ENCODE measurements around the gene ATG9B. TPM values are rescaled to one million over a fixed set of nuclear protein-coding genes. Genes with fewer than 3 reads are reported as not detected.

ATG9B gene
- polyA plus RNA-seq, 1 experiment: 0.15 TPM

DNA sequence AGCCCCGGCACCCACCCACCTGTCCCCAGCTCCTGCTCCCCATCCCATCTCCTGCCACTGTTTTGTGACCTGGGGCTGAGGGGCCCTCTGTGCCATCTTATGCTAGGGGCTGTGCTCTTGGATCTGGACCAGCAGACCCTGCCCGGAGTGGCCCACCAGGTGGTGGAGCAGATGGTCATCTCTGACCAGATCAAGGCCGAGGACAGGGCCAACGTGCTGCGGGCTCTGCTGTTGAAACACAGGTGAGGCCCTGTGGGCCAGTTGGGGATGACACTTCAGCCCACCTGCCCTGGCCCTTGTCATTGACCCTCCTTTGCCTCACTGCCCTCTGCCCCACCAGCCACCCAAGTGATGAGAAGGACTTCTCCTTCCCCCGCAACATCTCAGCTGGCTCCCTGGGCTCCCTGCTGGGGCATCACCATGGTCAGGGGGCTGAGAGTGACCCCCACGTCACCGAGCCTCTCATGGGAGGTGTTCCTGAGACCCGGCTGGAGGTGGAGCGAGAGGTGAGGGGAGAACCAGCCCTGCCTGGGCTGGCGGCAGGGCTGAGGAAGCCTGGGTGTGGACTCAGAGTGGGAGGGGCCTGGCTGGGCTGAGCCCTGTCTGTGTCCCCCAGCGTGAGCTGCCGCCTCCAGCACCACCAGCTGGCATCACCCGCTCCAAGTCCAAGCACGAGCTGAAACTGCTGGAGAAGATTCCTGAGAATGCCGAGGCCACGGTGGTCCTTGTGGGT lies 45.7 kb upstream of the ATG9B start:
- DNase-seq (ENCODE audit: low read depth): no peak

DNA sequence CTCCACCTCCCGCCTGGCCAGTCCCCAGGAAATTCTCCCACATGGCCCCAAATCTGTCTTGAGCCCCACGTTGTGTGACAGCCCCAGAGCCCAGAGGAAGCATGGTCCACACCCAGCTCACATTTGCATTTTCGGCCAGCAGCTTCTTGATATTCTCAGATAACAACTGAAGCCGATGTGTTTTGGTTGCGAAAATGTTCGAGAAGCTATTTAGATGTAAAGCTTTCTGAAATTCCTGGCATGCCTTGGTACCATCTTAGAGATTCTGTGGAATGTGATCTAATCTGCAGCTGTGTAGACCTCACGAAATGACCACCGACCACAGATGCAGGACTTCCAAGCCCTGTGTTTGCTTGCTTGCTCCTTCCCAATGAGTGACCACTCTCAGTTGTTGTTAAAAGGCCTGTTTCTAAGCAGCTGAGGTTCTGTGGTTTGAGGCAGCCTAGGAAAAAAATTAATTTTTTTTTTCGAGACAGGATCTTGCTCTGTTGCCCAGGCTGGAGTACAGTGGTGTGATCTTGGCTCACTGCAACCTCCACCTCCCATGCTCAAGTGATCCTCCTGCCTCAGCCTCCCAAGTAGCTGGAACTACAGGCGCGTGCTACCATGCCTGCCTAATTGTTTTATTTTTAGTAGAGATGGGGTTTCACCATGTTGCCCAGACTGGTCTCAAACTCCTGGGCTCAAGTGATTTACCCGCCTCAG lies 43.9 kb upstream of the ATG9B start:
- DNase-seq (ENCODE audit: low read depth): no peak
- no peak overlapping the region for H3K4me3 ChIP-seq (ENCODE audit: low read depth, low read length)
- POLR2A ChIA-PET: no interaction called here
- no peaks in the 10 kb centered on the region for H3K27me3 ChIP-seq (ENCODE audit: control insufficient read depth, insufficient read depth, low read length)
- CTCF ChIA-PET: interaction anchor here (0.6 to 1.4 kb wide), 6 partner anchors 9 to 56 kb away, joined by 3 to 4 read pairs (median 4); no protein-coding TSS in a partner anchor
- H3K36me3 ChIP-seq (ENCODE audit: control insufficient read depth, insufficient read depth, low read length): peaks cover 57% of the 10 kb centered on the region
- TF ChIP-seq, protein P1, sequence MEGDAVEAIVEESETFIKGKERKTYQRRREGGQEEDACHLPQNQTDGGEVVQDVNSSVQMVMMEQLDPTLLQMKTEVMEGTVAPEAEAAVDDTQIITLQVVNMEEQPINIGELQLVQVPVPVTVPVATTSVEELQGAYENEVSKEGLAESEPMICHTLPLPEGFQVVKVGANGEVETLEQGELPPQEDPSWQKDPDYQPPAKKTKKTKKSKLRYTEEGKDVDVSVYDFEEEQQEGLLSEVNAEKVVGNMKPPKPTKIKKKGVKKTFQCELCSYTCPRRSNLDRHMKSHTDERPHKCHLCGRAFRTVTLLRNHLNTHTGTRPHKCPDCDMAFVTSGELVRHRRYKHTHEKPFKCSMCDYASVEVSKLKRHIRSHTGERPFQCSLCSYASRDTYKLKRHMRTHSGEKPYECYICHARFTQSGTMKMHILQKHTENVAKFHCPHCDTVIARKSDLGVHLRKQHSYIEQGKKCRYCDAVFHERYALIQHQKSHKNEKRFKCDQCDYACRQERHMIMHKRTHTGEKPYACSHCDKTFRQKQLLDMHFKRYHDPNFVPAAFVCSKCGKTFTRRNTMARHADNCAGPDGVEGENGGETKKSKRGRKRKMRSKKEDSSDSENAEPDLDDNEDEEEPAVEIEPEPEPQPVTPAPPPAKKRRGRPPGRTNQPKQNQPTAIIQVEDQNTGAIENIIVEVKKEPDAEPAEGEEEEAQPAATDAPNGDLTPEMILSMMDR (IDR thresholded peaks at IDR 0.05; ENCODE audit: insufficient read depth, low read depth, low read length): no peak

More for the DNA sequence above, 45.7 kb upstream of the ATG9B start:
- CTCF ChIA-PET: no interaction called here
- POLR2A ChIA-PET: no interaction called here
- Histone ChIP-seq H3K27me3 (ENCODE audit: control insufficient read depth, insufficient read depth, low read length) (no peaks in the 10 kb centered on the region), H3K4me3 (ENCODE audit: low read depth, low read length) (no peak overlapping the region), H3K36me3 (ENCODE audit: control insufficient read depth, insufficient read depth, low read length) (peaks cover 60% of the 10 kb centered on the region)
- TF ChIP-seq, protein P1 (IDR thresholded peaks at IDR 0.05; ENCODE audit: insufficient read depth, low read depth, low read length): no peak

DNA sequence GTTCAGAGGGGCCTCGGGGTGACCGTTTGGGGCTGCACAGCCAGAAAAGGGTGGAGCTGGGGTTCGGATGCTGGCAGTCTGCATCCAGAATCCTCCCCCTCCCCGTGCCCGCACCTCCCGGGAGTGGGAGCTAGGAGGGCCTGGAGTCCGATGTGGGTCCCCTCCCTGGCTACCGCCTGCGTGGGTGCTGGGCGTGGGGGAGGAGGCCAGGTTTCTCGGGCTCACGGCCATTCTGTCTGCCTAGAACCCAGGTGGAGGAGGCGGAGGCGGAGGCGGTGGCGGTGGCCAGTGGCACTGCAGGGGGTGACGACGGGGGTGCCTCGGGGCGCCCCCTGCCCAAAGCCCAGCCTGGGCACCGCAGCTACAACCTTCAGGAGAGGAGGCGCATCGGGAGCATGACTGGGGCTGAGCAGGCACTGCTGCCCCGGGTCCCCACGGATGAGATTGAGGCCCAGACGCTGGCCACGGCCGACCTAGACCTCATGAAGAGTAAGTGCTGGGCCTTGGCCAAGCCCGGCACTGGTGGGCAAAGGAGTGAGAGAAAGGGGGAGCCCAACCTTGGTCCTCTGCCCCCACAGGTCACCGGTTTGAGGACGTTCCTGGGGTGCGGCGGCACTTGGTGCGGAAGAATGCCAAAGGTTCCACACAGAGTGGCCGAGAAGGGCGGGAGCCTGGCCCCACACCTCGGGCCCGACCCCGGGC lies 42.1 kb upstream of the ATG9B start:
- no peak for DNase-seq (ENCODE audit: low read depth)
- TF ChIP-seq, protein P1 (IDR thresholded peaks at IDR 0.05; ENCODE audit: insufficient read depth, low read depth, low read length): no peak
- H3K4me3 ChIP-seq (ENCODE audit: low read depth, low read length): no peak overlapping the region
- H3K36me3 ChIP-seq (ENCODE audit: control insufficient read depth, insufficient read depth, low read length): peaks cover 51% of the 10 kb centered on the region
- ChIA-PET POLR2A (no interaction called here), CTCF (interaction anchor here (0.9 kb wide), 1 partner anchor 18 kb away, joined by 4 read pairs; no protein-coding TSS in a partner anchor)
- H3K27me3 ChIP-seq (ENCODE audit: control insufficient read depth, insufficient read depth, low read length): no peaks in the 10 kb centered on the region

DNA sequence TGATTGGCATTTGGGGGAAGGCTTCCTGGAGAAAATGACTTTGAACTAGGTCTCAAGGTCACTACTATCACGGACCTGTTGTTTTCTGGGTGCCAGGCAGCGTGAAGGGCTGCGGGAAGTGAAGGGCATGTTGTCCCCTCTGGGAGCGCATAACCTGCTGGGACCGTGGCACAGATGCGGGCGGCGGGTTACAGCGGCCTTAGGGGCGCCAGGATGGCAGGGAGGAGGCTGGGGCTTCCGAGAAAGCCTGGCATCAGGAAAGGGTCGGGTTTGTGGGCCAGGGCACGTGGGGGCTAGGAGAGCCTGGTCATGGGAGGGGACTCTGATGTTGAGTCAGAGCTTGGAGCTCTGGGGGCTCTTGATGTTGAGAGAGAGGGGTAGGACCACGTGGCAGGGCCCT lies 41.2 kb upstream of the ATG9B start:
- Histone ChIP-seq H3K27me3 (ENCODE audit: control insufficient read depth, insufficient read depth, low read length) (no peaks in the 10 kb centered on the region), H3K36me3 (ENCODE audit: control insufficient read depth, insufficient read depth, low read length) (peaks cover 43% of the 10 kb centered on the region), H3K4me3 (ENCODE audit: low read depth, low read length) (no peak overlapping the region)
- TF ChIP-seq, protein P1 (IDR thresholded peaks at IDR 0.05; ENCODE audit: insufficient read depth, low read depth, low read length): no peak
- ChIA-PET CTCF (interaction anchor here (0.9 kb wide), 1 partner anchor 19 kb away, joined by 4 read pairs; no protein-coding TSS in a partner anchor), POLR2A (no interaction called here)
- no peak for DNase-seq (ENCODE audit: low read depth)

DNA sequence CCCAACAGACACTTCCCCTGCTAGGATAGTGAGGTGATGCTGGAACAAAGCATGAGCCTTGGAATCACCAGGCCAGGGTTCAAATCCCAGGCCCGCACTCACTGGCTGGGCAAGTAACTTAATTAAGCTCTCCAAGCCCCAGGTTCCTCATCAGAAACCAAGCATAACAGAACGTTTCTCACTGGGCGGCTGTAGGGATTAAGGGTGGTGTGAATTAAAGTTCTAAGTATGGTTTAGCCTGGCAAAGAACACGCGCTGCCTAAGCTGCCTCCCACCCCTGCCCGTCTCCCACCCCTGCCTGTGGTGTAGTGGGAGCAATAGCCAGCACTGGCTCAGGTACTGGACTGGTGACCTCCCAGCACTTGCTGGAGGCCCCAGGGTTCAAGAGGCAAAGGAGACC lies 40.7 kb upstream of the ATG9B start:
- POLR2A ChIA-PET: no interaction called here
- H3K36me3 ChIP-seq (ENCODE audit: control insufficient read depth, insufficient read depth, low read length): peaks cover 38% of the 10 kb centered on the region
- CTCF ChIA-PET: no interaction called here
- no peak for DNase-seq (ENCODE audit: low read depth)
- no peak overlapping the region for H3K4me3 ChIP-seq (ENCODE audit: low read depth, low read length)
- TF ChIP-seq, protein P1 (IDR thresholded peaks at IDR 0.05; ENCODE audit: insufficient read depth, low read depth, low read length): no peak
- no peaks in the 10 kb centered on the region for H3K27me3 ChIP-seq (ENCODE audit: control insufficient read depth, insufficient read depth, low read length)

All from BJ (cell line).